K562 (cell line): ENCODE results near the gene NOM1. TPM values are rescaled to one million over a fixed set of nuclear protein-coding genes. Genes with fewer than 3 reads are reported as not detected.
A peak's percentile ranks its signal among the peaks of the same experiment; 100 is the strongest.

Experiments
- ATAC-seq: fragments of 200-7000 bp; cut with Tn5 transposase; 3 replicates; pipeline ENCODE4 v1.9.1; 2020; ENCODE audit warnings: moderate library complexity
- BruUV-seq: library from RNA; stranded (reverse); fragments of 400-500 nt; replicated peaks from 2 replicates; lab custom pipeline; 2021; lab: Mats Ljungman, UMichigan
- CTCF ChIA-PET: fragments of 300-600 bp; formaldehyde crosslinking; extraction: SDS; loops from one replicate; lab custom pipeline; 2021; ENCODE audit warnings: low intra/inter-chr PET ratio; lab: Yijun Ruan, JAX
- POLR2A ChIA-PET: fragments of 300-600, 350-650 bp; sonication (Branson Sonifier 250); formaldehyde crosslinking; extraction: SDS; loops from one replicate; lab custom pipeline; 2021; ENCODE audit warnings: antibody characterized with exemption, inconsistent platforms; lab: Yijun Ruan, JAX
- DNase-seq, 4 experiments: peaks; one replicate each; pipeline versions ENCODE4 v3.0.0 to v3.0.0-alpha.2; 2011 to 2018; ENCODE audit warnings: low spot score in 3 of 4, mixed read lengths in 3 of 4; ENCODE audit errors: extremely low read depth in 1 of 4
- FAIRE-seq: peaks from 2 replicates; lab custom pipeline; 2011; peaks lifted over from hg19 to GRCh38; lab: Jason Lieb, UNC
- H2AFZ ChIP-seq: 2 replicates; pipeline ENCODE4 v1.6.0; 2011; ENCODE audit warnings: low read depth, low read length, control low read depth, inconsistent platforms
- H3K27ac ChIP-seq: fragments of 200-600 bp; 3 replicates; pipeline ENCODE4 v1.8.0; 2011; ENCODE audit warnings: low read depth, mild to moderate bottlenecking, control low read depth, inconsistent platforms, low read length, moderate library complexity, mixed read lengths; ENCODE audit errors: extremely low read depth
- H3K27me3 ChIP-seq, 2 experiments: fragments of 300-600 bp in 1 of 2; 2 replicates in 1 of 2; 3 replicates in 1 of 2; pipeline versions ENCODE4 v1.6.0 to v1.8.0; 2011; ENCODE audit warnings: inconsistent platforms in 2 of 2, low read length in 2 of 2, mild to moderate bottlenecking in 1 of 2, mixed read lengths in 1 of 2, moderate library complexity in 1 of 2; ENCODE audit not compliant: control insufficient read depth in 2 of 2, insufficient read depth in 2 of 2
- H3K36me3 ChIP-seq: fragments of 300-600 bp; 3 replicates; pipeline ENCODE4 v1.8.0; 2011; ENCODE audit warnings: mild to moderate bottlenecking, low read length, inconsistent platforms; ENCODE audit not compliant: control insufficient read depth, insufficient read depth
- H3K4me1 ChIP-seq, 2 experiments: fragments of 200-600 bp in 1 of 2; replicated peaks in 1 of 2; 2 replicates in 1 of 2; 3 replicates in 1 of 2; pipeline versions ENCODE4 v1.5.1 to v1.8.0; 2011; ENCODE audit warnings: inconsistent platforms in 2 of 2, low read length in 2 of 2, mild to moderate bottlenecking in 1 of 2, mixed read lengths in 1 of 2, moderate library complexity in 1 of 2; ENCODE audit not compliant: control insufficient read depth in 2 of 2, insufficient read depth in 2 of 2
- H3K4me2 ChIP-seq: 2 replicates; pipeline ENCODE4 v1.6.1; 2011; ENCODE audit warnings: low read length, control low read depth, inconsistent platforms, mixed read lengths; ENCODE audit not compliant: insufficient read depth
- H3K4me3 ChIP-seq: fragments of 200-600 bp; sonication (generic), shearing (Covaris generic); 2 replicates; pipeline ENCODE4 v1.5.1; 2016; ENCODE audit warnings: control low read depth, inconsistent platforms
- H3K79me2 ChIP-seq: fragments of 200-600 bp; 3 replicates; pipeline ENCODE4 v1.8.0; 2011; ENCODE audit warnings: low read length, inconsistent platforms; ENCODE audit not compliant: control insufficient read depth, insufficient read depth
- H3K9ac ChIP-seq, 2 experiments: 2 replicates each; pipeline versions ENCODE4 v1.6.0 to v1.6.1; 2011; ENCODE audit warnings: low read depth in 2 of 2, low read length in 2 of 2, control low read depth in 1 of 2, inconsistent platforms in 1 of 2, mild to moderate bottlenecking in 1 of 2, mixed read lengths in 1 of 2; ENCODE audit not compliant: insufficient read depth in 1 of 2
- H3K9me1 ChIP-seq: one replicate; pipeline ENCODE4 v1.6.0; 2011; ENCODE audit warnings: inconsistent platforms, mild to moderate bottlenecking, low read length, moderate library complexity; ENCODE audit not compliant: control insufficient read depth, insufficient read depth
- H3K9me3 ChIP-seq: replicated peaks from 2 replicates; pipeline ENCODE4 v1.5.1; 2011; ENCODE audit warnings: low read depth, low read length, inconsistent platforms; ENCODE audit not compliant: control insufficient read depth, insufficient read depth
- H4K20me1 ChIP-seq: replicated peaks from 2 replicates; pipeline ENCODE4 v1.6.1; 2011; ENCODE audit warnings: low read length, inconsistent platforms, mixed read lengths; ENCODE audit not compliant: control insufficient read depth, insufficient read depth
- MNT ChIP-seq, 2 experiments: fragments of 450-650 bp; conservative IDR thresholded peaks; 2 replicates each; pipeline ENCODE4 v1.6.1; 2017; ENCODE audit warnings: mild to moderate bottlenecking in 2 of 2, moderate library complexity in 2 of 2
- RAD21 ChIP-seq, 2 experiments: fragments of 250-450 bp in 1 of 2; fragments of 450-650 bp in 1 of 2; sonication (Bioruptor Pico) in 1 of 2; formaldehyde crosslinking in 1 of 2; IDR thresholded peaks in 1 of 2; conservative IDR thresholded peaks in 1 of 2; 2 replicates each; pipeline versions ENCODE4 v1.4.0 to v1.8.0; 2020 to 2022; ENCODE audit warnings: mild to moderate bottlenecking in 2 of 2, moderate library complexity in 1 of 2
- RAD51 ChIP-seq: fragments of 450-650 bp; IDR thresholded peaks from 2 replicates; pipeline ENCODE4 v1.7.1; 2016; ENCODE audit warnings: low read depth, mild to moderate bottlenecking, borderline replicate concordance
- U2AF2 ChIP-seq: fragments of 200-400 bp; formaldehyde crosslinking; optimal IDR thresholded peaks from 2 replicates; pipeline ENCODE3; 2017; ENCODE audit warnings: low read depth, mild to moderate bottlenecking, low read length
- ZBTB33 ChIP-seq: sonication (generic); formaldehyde crosslinking; IDR thresholded peaks from 2 replicates; pipeline ENCODE4 v1.8.1; 2023; ENCODE audit warnings: mild to moderate bottlenecking, missing genetic modification reagents
- WGBS: fragments of 100-300 bp; shearing (Covaris generic); methylation state at CpG from one replicate; pipeline ENCODE4 v1.1.6; 2016; ENCODE audit warnings: low coverage, mixed read lengths; ENCODE audit not compliant: insufficient coverage; ENCODE audit errors: missing lambda C conversion rate; 5-methylcytosine and 5-hydroxymethylcytosine counted together
- in situ Hi-C: fragments of 300-500 bp; cut with MboI; formaldehyde crosslinking; loops from 4 replicates; pipeline ENCODE4 v1.15.0; 2018; ENCODE audit warnings: inconsistent platforms, mixed read lengths
- intact Hi-C: fragments of 100-400 bp; cut with micrococcal nuclease; formaldehyde crosslinking; loops from 2 replicates; pipeline ENCODE4 v1.14.2; 2022
- polyA plus RNA-seq, 8 experiments: library from polyadenylated mRNA; depleted of rRNA in 4 of 8; stranded (reverse) in 5 of 8; unstranded in 3 of 8; fragments of >200 nt; fragmentation: Nextera tagmentation in 2 of 8; fragmentation: Illumina TruSeq in 1 of 8; extraction: Ambion mirVana in 2 of 8; extraction: Trizol in 1 of 8; gene quantifications; 2 replicates each; pipeline versions ENCODE4 v1.2.1 to v1.2.3, GENCODE V29; 2011 to 2014; ENCODE audit warnings: inconsistent platforms in 1 of 8, missing spikeins in 1 of 8
- total RNA-seq, 7 experiments: library from RNA; depleted of rRNA in 6 of 7; stranded (reverse); fragments of >200 nt in 6 of 7; fragmentation: Illumina TruSeq in 2 of 7; extraction: Trizol in 2 of 7; gene quantifications; 2 replicates each; pipeline versions ENCODE4 v1.2.1 to v1.2.3, GENCODE V29; 2011 to 2021; ENCODE audit warnings: low replicate concordance in 1 of 7

NOM1 gene
- total and polyA plus RNA-seq, 9 of the 15 experiments (the other 6 are each of a cell fraction or from before 2014, with no cell fraction given): 6.8 to 47.3 (median 37.4) TPM

GRCh38 chr7:156940421-156941122 lies 8.9 kb upstream of the NOM1 start:
- FAIRE-seq (no peak), DNase-seq (no peak), ATAC-seq (no peak)
- Histone ChIP-seq H3K4me3 (no peak overlapping the region), H3K4me2 (no peak overlapping the region), H3K36me3 (no peaks in the 10 kb centered on the region), H3K79me2 (no peaks in the 10 kb centered on the region), H3K27ac (no peak overlapping the region), H3K9me1 (no peaks in the 10 kb centered on the region), H3K27me3 (peaks cover 25 to 35% of the 10 kb centered on the region in 2 experiments), H2AFZ (no peak overlapping the region), H4K20me1 (no peaks in the 10 kb centered on the region), H3K9me3 (peaks cover 10% of the 10 kb centered on the region), H3K9ac (no peak overlapping the region), H3K4me1 (peaks cover 0 to 27% of the 10 kb centered on the region in 2 experiments; a peak in 3 of 5 replicates)
- BruUV-seq: no TSS peak
- POLR2A ChIA-PET: no interaction called here
- TF ChIP-seq ZBTB33 (CRISPR knock-in tag) (peak; percentile 91), MNT (conservative IDR thresholded peaks at IDR 0.05) (no peak), RAD21 (CRISPR knock-in tag; conservative IDR thresholded peaks at IDR 0.05 in 1 of 2, IDR thresholded peaks at IDR 0.05 in 1 of 2) (no peak), U2AF2 (no peak), RAD51 (no peak)
- CTCF ChIA-PET: no interaction called here
- 59% methylated on average over 17 of the region's 57 CpGs for WGBS
- intact Hi-C loops: no loop called here
- in situ Hi-C loops: no loop called here
